H1 (cell line): ENCODE results near the gene ZSCAN10.

Experiments
- EP300 ChIP-seq, 2 experiments: IDR thresholded peaks; 1 replicate in 1 of 2; 2 replicates in 1 of 2; pipeline ENCODE4 v1.6.1; 2011 to 2012; ENCODE audit warnings: low read depth in 2 of 2, low read length in 2 of 2, mild to moderate bottlenecking in 2 of 2, borderline replicate concordance in 1 of 2, inconsistent platforms in 1 of 2, moderate library complexity in 1 of 2
- EZH2 ChIP-seq: fragments of 200-600 bp; sonication (generic); IDR thresholded peaks from 2 replicates; pipeline ENCODE4 v1.7.1; 2012; ENCODE audit warnings: low read depth, mild to moderate bottlenecking, moderate library complexity, low read length, inconsistent platforms; ENCODE audit not compliant: severe bottlenecking
- POLR2A ChIP-seq, 2 experiments: IDR thresholded peaks; 1 replicate in 1 of 2; 2 replicates in 1 of 2; pipeline ENCODE4 v1.6.1; 2011; ENCODE audit warnings: low read depth in 2 of 2, low read length in 2 of 2, mild to moderate bottlenecking in 2 of 2; ENCODE audit errors: control extremely low read depth in 1 of 2
- SP2 ChIP-seq: IDR thresholded peaks from 2 replicates; pipeline ENCODE4 v1.6.1; 2012; ENCODE audit warnings: mild to moderate bottlenecking, low read length, inconsistent platforms
- TF ChIP-seq, protein P1 (sequence below), 3 experiments: IDR thresholded peaks; 1 replicate in 2 of 3; 2 replicates in 1 of 3; pipeline versions ENCODE4 v1.5.1 to v1.6.1; 2011; ENCODE audit warnings: low read length in 3 of 3, mild to moderate bottlenecking in 3 of 3, inconsistent platforms in 2 of 3, low read depth in 1 of 3, moderate library complexity in 1 of 3; ENCODE audit not compliant: insufficient read depth in 1 of 3; ENCODE audit errors: control extremely low read depth in 1 of 3

GRCh38 chr16:3087243-3088235 is 11.6 kb downstream of the ZSCAN10 start:
- TF ChIP-seq, protein P1, sequence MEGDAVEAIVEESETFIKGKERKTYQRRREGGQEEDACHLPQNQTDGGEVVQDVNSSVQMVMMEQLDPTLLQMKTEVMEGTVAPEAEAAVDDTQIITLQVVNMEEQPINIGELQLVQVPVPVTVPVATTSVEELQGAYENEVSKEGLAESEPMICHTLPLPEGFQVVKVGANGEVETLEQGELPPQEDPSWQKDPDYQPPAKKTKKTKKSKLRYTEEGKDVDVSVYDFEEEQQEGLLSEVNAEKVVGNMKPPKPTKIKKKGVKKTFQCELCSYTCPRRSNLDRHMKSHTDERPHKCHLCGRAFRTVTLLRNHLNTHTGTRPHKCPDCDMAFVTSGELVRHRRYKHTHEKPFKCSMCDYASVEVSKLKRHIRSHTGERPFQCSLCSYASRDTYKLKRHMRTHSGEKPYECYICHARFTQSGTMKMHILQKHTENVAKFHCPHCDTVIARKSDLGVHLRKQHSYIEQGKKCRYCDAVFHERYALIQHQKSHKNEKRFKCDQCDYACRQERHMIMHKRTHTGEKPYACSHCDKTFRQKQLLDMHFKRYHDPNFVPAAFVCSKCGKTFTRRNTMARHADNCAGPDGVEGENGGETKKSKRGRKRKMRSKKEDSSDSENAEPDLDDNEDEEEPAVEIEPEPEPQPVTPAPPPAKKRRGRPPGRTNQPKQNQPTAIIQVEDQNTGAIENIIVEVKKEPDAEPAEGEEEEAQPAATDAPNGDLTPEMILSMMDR (IDR thresholded peaks at IDR 0.05; ENCODE audit: control extremely low read depth in 1 of 3, insufficient read depth in 1 of 3, low read depth in 1 of 3, low read length in 3 of 3), result peak; percentile 55 to 67 (median 65)
- peak in 1 of 2 experiments; percentile 72; a peak in 2 of 3 replicates for TF ChIP-seq POLR2A (IDR thresholded peaks at IDR 0.05; ENCODE audit: control extremely low read depth in 1 of 2, low read depth in 2 of 2, low read length in 2 of 2)
- no peak for TF ChIP-seq SP2
- TF ChIP-seq EP300 (IDR thresholded peaks at IDR 0.05; ENCODE audit: borderline replicate concordance in 1 of 2, low read depth in 2 of 2, low read length in 2 of 2), result no peak
- no peak for TF ChIP-seq EZH2
